SK-N-SH treated with all-trans-retinoic acid at 6 μM for 48 hours (cell line): ENCODE measurements around the gene MAPRE2.

ENCODE experiments used
- BACH2 ChIP-seq: fragments of 250-450 bp; sonication (Bioruptor Pico); IDR thresholded peaks from 2 replicates; pipeline ENCODE4 v1.9.0; 2021; ENCODE audit warnings: mild to moderate bottlenecking, borderline replicate concordance
- CSRNP3 ChIP-seq: fragments of 250-450 bp; sonication (Bioruptor Pico); IDR thresholded peaks from 2 replicates; pipeline ENCODE4 v1.5.1; 2021; ENCODE audit warnings: mild to moderate bottlenecking, moderate library complexity
- OSR1 ChIP-seq: fragments of 250-450 bp; sonication (Bioruptor Pico); IDR thresholded peaks from 2 replicates; pipeline ENCODE4 v1.8.0; 2022; ENCODE audit warnings: moderate library complexity, mild to moderate bottlenecking, inconsistent platforms
- RARB ChIP-seq: fragments of 250-450 bp; sonication (Bioruptor Pico); IDR thresholded peaks from 2 replicates; pipeline ENCODE4 v1.8.0; 2021; ENCODE audit warnings: mild to moderate bottlenecking, moderate library complexity

DNA sequence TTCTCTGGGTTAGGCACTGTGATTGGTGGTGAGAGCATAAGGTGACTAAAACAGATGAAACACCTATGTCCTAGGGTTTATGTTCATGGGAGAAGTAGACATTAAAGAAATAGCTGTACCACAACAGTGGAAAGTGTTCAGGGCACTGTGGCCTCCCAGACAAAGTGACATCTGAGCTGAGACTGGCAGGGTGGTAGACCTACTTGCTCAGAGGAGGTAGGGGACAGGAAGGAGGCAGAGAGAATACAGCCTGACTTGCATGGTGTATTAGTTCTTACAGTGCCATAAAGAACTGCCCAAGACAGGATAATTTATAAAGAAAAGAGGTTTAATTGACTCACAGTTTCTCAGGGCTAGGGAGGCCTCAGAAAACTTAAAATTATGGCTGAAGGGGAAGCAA lies 82.6 kb downstream of the MAPRE2 start:
- TF ChIP-seq OSR1 (CRISPR knock-in tag) (no peak), BACH2 (no peak), RARB (CRISPR knock-in tag) (no peak), CSRNP3 (CRISPR knock-in tag) (no peak)
